Neural cell (in vitro differentiated cells): Measurements from ENCODE around the gene GDF7.

Source experiments
- CTCF ChIP-seq: fragments of 450-650 bp; IDR thresholded peaks from 2 replicates; pipeline ENCODE4 v1.5.1; 2014; ENCODE audit warnings: antibody characterized with exemption, mild to moderate bottlenecking, moderate library complexity; ENCODE audit not compliant: poor library complexity, severe bottlenecking
- EZH2 ChIP-seq: fragments of 200-600, 300-800 bp; shearing (Covaris generic), sonication (generic); IDR thresholded peaks from 2 replicates; pipeline ENCODE4 v1.6.1; 2014; ENCODE audit warnings: antibody characterized with exemption, low read length, borderline replicate concordance, mild to moderate bottlenecking; ENCODE audit not compliant: insufficient read depth, poor library complexity, severe bottlenecking
- POLR2AphosphoS5 ChIP-seq: IDR thresholded peaks from 2 replicates; pipeline ENCODE4 v1.6.1; 2012
- SMC3 ChIP-seq: fragments of 450-650 bp; conservative IDR thresholded peaks from 2 replicates; pipeline ENCODE4 v1.6.1; 2014; ENCODE audit warnings: antibody characterized with exemption, mild to moderate bottlenecking, moderate library complexity; ENCODE audit not compliant: poor library complexity
- TAF1 ChIP-seq: IDR thresholded peaks from 2 replicates; pipeline ENCODE4 v1.6.1; 2012; ENCODE audit warnings: low read depth
- TF ChIP-seq, protein P1 (sequence below): IDR thresholded peaks from 2 replicates; pipeline ENCODE4 v1.6.1; 2012; ENCODE audit warnings: borderline replicate concordance

GRCh38 chr2:20619624-20620024 is 47.3 kb upstream of the GDF7 start:
- no peak for TF ChIP-seq CTCF
- no peak for TF ChIP-seq SMC3
- TF ChIP-seq, protein P1, sequence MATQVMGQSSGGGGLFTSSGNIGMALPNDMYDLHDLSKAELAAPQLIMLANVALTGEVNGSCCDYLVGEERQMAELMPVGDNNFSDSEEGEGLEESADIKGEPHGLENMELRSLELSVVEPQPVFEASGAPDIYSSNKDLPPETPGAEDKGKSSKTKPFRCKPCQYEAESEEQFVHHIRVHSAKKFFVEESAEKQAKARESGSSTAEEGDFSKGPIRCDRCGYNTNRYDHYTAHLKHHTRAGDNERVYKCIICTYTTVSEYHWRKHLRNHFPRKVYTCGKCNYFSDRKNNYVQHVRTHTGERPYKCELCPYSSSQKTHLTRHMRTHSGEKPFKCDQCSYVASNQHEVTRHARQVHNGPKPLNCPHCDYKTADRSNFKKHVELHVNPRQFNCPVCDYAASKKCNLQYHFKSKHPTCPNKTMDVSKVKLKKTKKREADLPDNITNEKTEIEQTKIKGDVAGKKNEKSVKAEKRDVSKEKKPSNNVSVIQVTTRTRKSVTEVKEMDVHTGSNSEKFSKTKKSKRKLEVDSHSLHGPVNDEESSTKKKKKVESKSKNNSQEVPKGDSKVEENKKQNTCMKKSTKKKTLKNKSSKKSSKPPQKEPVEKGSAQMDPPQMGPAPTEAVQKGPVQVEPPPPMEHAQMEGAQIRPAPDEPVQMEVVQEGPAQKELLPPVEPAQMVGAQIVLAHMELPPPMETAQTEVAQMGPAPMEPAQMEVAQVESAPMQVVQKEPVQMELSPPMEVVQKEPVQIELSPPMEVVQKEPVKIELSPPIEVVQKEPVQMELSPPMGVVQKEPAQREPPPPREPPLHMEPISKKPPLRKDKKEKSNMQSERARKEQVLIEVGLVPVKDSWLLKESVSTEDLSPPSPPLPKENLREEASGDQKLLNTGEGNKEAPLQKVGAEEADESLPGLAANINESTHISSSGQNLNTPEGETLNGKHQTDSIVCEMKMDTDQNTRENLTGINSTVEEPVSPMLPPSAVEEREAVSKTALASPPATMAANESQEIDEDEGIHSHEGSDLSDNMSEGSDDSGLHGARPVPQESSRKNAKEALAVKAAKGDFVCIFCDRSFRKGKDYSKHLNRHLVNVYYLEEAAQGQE: no peak
- no peak for TF ChIP-seq EZH2
- no peak for TF ChIP-seq TAF1
- no peak for TF ChIP-seq POLR2AphosphoS5
